HepG2 (cell line): ENCODE data around the gene ANO2.

ENCODE experiments used
- ATF3 ChIP-seq: sonication (generic); formaldehyde crosslinking; IDR thresholded peaks from 2 replicates; pipeline ENCODE4 v1.4.0; 2020; ENCODE audit warnings: missing genetic modification reagents
- POLR2A ChIP-seq, 2 experiments: IDR thresholded peaks; 2 replicates each; pipeline ENCODE4 v1.6.1; 2011; ENCODE audit warnings: low read depth in 2 of 2, low read length in 2 of 2, mild to moderate bottlenecking in 1 of 2, moderate library complexity in 1 of 2; ENCODE audit not compliant: insufficient read depth in 1 of 2
- POLR2AphosphoS2 ChIP-seq: IDR thresholded peaks from 2 replicates; pipeline ENCODE4 v1.6.1; 2011; ENCODE audit warnings: low read depth, low read length, improper control_type of control experiment
- REST ChIP-seq, 2 experiments: IDR thresholded peaks; 2 replicates each; pipeline ENCODE4 v1.6.1; 2011 to 2012; ENCODE audit warnings: low read length in 2 of 2, borderline replicate concordance in 1 of 2, low read depth in 1 of 2, mild to moderate bottlenecking in 1 of 2, moderate library complexity in 1 of 2
- ZNF530 ChIP-seq: sonication (generic); formaldehyde crosslinking; IDR thresholded peaks from 2 replicates; pipeline ENCODE4 v1.5.0; 2020; ENCODE audit warnings: low read depth, mild to moderate bottlenecking, missing genetic modification reagents
- ZNF597 ChIP-seq: sonication (generic); formaldehyde crosslinking; IDR thresholded peaks from 2 replicates; pipeline ENCODE4 v1.5.0; 2020; ENCODE audit warnings: missing genetic modification reagents

- TF ChIP-seq ZNF597 (no peak), REST (IDR thresholded peaks at IDR 0.05; ENCODE audit: borderline replicate concordance in 1 of 2, low read depth in 1 of 2, low read length in 2 of 2) (no peak), POLR2A (IDR thresholded peaks at IDR 0.05; ENCODE audit: insufficient read depth in 1 of 2, low read depth in 2 of 2, low read length in 2 of 2) (no peak), ATF3 (no peak), ZNF530 (CRISPR knock-in tag) (no peak), POLR2AphosphoS2 (no peak)
These were observed 369.1 kb downstream of the ANO2 start for GRCh38 chr12:5575987-5576386.
